NCI-H526 (cell line): ENCODE data around the gene TSPAN12.
"Not testable (repeated sequence)": the region's sequence is repeated elsewhere in the genome, so short reads cannot be mapped to it uniquely, and the experiment has no call there.

Experiments
- DNase-seq, 2 experiments: peaks; one replicate each; lab custom pipeline; 2025; lab: John Stamatoyannopoulos, UW

TSPAN12 gene

GRCh38 chr7:120857588-120858573 is at the start of gene TSPAN12:
Gene TSPAN12, minus strand, starts transcription at chr7:120858144. Its CDS starts 1,381 bp downstream, at chr7:120856763.
- peak; percentile 88 to 94 for DNase-seq

DNA sequence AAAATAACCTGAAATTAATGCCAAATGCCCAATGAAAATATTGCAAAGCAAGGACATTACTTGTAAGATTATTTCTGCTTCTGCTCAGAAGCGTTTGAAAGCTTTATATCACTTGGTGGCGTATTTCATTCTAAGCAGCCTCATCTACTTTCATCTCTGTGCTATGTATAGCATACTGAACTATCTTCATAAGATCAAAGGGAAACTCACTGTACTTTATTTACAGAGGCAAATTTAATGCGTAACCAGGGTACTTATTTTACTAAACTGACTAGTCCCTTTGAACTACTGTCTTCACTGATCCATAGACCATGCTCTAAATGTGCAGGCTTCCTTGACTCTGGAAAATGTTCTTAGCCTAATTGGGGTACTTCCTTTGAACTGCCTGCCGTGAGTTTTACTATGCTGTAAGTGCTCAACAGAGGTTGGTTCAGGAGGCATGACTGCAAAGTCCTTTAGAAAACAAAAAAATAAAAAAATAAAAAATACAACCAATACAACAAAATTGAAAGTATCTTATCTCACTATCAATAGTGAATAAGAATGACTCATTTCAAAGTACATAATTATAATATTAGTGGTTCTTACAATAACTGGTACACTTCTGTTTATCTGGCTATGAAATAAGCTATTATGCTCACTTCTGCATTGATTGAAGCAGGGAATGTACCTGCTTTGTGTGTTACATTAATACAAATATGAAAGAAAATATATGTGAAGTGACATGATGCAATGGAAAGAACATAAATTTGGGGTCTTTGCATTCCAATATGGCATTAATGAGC is 41.0 kb upstream of the TSPAN12 start:
- peak; percentile 96 to 100 for DNase-seq

DNA sequence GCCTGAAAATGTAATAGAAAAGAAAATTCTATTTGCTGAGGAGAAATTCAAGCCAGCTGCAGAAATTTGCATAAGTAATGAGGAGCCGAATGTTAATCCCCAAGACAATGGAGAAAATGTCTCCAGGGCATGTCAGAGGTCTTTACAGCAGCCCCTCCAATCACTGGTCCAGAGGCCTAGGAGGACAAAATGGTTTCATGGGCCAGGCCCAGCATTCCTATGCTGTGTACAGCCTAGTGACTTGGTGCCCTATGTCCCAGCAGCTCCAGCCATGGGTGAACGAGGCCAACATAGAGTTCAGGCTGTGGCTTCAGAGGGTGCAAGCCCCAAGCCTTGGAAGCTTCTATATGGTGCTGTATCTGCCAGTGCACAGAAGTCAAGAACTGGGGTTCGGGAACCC is 37.3 kb upstream of the TSPAN12 start:
- not testable (repeated sequence) for DNase-seq

GRCh38 chr7:120885602-120886001 is 27.7 kb upstream of the TSPAN12 start:
- DNase-seq: not testable (repeated sequence)

DNA sequence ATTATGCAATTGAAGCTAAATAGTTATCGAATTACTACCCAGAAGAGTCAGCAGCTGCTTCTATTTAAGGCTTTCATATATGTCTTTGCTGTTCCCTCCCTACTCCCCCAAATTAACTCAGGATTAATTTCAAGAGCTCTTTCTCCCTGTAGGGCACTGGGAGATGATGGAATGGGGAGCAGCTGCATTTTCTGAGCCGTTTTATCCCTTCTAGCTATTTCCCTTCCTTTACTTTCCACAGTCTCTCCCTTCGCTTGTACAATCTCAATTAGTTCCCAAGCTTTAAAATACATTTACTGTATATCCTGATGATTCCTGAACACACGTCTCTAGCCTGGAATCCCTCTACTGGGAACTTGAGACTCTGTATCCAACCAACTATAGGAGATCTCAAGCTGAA is 19.8 kb upstream of the TSPAN12 start:
- no peak for DNase-seq

DNA sequence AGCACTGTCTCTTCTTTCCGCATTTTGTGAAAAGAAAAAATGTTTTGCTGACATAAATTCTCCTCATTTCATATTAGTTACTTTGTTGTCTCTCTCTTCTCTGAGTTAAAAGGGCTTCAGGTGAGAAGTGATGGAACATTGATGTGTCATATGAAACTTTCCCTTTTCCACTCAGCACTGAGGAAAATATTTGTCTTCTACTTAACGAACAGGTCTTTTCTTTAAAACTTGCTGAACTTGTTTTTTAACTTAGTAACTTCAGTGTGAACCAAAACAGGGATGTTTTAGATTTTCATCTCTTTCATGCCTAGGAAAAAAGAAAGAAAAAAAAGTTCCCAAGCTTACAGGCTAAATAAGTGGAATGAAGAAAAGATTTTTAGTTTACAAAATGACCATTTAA is 19.0 kb upstream of the TSPAN12 start:
- DNase-seq: no peak

GRCh38 chr7:120874722-120875121 is 16.8 kb upstream of the TSPAN12 start:
- DNase-seq: no peak

DNA sequence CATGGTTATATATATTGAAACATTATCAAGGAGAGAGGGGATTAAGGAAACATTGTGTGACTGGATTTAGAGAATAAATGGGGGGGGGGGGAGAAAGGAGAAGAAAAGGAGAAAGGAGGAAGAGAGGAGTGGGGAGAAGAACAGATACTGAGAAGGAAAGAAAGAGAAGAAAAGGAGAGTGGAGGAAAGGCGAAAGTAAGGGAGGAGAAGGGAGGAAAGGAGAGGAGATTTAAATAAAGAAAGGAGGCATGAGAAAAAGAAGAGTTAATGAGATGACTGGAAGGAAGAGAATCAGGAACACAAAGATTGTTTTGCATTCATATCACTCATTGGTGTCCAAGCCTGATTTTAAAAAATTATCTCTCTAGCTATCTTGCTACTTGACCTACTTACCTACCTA is 16.1 kb upstream of the TSPAN12 start:
- no peak for DNase-seq

DNA sequence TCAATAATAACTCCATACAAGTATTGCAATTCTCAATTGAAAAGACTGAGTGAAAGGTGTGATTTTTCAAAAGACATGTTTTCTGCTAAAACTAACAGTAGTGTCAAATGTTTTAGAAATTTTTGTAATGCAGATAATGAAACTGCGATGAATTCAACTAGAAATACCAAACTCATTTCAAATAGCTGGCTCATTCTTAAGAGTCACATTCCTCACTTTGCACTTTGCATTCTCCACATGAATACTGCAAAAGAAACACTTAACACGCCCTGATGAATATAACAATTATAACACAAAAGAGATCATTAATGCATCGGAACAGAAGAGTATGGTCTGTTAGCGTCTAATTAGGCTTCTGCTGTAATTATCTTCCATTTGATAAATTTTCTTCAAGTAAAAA is 15.5 kb upstream of the TSPAN12 start:
- DNase-seq: no peak

DNA sequence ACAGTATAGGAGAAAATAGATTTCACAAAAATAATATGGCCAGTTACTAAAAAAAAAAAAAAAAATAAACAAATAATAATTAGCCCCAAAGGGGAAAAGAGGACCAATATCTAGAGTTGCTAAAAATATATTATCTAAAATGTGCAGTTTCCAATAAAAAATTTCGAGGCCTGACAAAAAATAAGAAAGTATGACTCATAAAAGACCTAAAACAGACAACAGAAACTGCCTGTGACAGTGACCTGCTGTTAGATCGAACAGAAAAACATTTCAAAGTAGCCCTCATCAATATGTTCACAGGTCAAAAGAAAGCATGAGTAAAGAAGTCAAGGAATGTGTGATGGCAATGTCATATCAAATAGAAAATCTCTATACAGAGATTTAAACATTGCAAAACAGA is 11.8 kb upstream of the TSPAN12 start:
- no peak for DNase-seq

GRCh38 chr7:120867932-120868331 is 10.0 kb upstream of the TSPAN12 start:
- no peak for DNase-seq

DNA sequence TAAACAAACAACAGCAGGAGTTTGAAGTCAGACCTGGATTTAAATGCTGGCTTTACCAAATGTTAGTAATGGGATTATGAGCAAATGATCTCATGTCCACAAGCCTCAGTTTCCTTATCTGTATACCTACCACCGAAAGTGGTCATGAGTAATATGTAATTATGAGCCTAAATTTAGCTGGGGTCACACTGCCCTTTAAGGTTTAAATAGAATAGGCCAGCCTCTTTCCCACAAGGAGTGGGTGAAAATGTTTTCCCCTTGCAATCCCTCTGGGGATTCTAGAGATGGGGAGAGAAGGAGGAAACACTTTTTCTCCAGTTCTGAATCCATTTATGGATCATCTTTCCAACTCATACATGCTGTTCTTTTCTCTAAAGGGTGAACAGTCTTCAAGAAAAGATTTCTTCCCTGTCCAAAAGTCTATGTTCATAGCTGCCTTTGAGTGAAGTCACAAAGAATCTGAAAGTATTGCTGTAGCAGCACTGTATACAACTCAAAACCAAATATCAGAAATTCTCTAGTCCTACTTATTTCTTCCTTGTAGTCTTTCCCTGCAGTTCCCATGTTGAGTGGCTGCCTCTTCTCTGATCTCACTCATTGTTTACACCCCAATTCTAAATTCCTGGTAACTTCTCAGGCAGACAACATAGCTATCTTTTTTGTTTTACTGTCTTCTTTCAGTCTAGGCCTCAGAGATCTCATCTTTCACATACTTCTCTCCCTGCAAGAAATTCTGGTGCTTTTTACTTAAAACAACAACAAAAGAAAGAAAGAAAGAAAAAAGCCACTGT is 7.4 kb upstream of the TSPAN12 start:
- DNase-seq: no peak

- DNase-seq: peak in 1 of 2 experiments; percentile 37
Measured at GRCh38 chr7:120864141-120864900, 6.4 kb upstream of the TSPAN12 start.

DNA sequence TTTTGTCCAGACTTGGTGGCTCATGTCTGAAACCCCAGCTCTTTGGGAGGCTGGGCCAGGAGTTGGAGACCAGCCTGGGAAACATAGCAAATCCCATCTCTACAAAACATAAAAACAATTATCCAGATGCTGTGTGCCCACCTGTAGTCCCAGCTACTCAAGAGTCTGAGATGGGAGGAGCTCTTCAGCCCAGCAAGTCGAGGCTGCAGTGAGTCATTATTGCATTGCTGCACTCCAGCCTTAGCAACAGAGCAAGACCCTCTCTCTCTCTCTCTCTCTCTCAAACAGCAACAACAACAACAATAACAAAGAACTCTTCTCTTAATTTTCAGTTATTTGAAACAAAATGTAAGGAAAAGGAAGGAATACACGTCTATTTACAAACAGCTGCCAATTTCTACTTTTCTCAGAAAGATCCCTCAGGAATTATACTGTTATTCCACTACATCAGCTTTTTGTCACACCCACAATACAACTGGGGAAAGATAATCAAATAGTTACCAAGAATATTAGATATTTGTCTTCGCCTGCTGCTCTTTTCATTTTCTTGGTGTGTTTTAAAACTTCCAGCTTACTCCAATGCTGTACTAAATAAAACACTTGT is 5.1 kb upstream of the TSPAN12 start:
- DNase-seq: no peak

DNA sequence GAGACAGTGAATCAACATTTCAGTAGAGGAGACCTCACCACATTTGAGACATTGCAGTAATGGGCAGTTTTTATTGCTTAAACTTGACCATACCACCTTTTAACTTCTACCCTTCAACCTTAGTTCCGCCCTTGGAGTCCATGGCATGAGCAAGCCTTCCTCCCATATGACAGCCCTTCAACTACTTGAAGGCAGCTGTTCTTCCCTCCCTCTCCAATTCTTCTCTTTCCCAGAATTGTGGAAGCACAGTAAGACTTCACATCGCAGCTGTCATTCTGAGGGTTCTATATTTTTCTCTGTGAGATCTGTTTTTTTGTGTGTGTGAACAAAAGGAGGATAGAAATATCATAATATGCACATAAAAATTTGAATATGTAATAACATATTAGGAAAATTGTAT is 2.2 kb upstream of the TSPAN12 start:
- DNase-seq: no peak

DNA sequence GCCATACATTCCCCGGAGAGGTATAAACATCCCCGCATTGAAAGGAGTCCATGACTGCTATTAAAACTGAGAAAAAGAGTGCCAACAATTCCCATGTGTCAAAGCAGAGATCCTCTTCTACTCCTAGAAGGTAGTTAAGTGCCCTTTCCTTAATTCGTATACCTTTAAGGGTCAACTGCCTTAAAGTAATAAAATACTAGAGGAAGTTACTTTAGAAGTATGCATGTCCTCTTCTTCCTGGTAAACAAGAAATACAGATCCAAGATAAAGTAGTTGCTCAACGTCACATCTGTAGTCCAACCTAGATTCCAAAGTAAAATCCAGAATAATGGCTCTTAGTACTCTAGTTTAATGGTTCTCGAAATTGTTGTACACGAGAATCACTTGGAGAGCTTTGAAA is 1.5 kb upstream of the TSPAN12 start:
- DNase-seq: no peak

DNA sequence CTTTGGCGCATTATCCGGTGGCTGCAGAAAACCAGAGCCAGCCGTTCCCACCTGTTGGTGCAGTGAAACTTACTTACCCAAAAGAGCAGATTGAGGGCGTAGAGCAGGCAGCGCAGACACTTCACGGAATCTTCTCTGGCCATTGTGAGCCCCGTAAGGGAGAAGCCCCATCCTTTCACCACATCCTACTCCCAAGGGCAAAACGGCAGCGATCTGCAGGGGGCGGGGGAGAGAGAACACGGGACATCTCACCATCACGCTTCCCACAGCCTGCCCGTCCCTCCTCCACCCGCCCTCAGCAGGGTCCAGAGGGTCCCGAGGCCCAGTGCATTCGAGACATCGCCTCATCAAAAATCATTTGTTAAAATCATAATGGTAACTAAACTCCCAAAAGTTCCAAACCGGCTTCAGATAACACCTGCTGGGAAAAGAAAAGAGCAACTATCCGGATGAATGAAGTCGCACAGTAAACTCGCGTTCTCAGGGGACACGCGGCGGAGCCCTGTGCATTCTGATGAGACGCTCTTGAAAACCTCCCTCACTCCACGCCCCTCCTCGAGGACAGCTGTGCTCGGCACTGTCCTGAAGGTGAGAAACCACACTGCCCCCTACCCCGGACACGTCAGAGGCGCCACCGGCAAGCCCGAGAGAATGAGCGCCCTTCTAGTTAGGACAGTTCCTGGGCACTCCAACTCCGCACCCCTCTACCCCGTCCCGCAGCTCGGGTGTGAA is 1.2 kb downstream of the TSPAN12 start:
- DNase-seq: peak; percentile 60 to 83

DNA sequence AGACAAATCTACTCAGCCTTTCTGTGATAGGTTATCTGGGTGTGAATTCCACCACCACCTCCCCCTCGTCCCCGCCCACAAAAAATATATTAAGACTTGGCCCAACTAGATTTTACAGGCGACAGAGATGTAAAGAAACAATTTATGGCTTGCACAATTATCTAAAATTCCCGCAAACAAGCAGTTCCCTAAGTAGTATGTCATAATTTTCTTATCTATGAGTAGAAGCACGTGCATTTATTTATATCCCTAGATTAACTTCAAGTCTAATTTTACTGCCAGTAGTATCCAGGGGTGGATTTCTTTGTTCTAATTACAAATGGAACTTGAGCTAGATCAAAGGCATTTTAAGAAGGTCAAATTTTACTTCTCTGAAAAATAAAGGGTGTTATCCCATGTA is 1.7 kb downstream of the TSPAN12 start:
- no peak for DNase-seq

DNA sequence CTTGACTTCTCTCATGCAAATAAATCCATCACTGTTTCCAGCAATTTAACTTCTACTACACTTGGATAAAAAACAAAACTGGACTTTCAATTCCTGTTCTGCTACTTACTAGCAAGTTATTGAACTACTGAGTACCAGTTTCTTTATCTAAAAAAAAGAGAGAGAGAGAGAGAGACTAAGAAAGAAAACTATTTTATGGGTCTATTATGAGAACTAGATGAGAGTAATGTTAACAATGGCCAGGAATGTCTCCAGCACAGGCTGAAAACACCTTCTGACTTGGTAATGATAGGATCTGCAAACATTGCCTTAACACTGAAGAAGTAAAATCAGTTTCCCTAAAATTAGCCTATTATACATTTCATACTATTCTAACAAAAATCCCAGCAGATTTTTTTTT is 5.2 kb downstream of the TSPAN12 start:
- DNase-seq: no peak

GRCh38 chr7:120843109-120843508 is 14.8 kb downstream of the TSPAN12 start:
- no peak for DNase-seq
